BJ (cell line): ENCODE results near the gene NRP2. TPM values are rescaled to one million over a fixed set of nuclear protein-coding genes. Genes with fewer than 3 reads are reported as not detected.

Experiments
- CTCF ChIA-PET: fragments of 350-600 bp; formaldehyde crosslinking; extraction: SDS; loops from one replicate; lab custom pipeline; 2021; ENCODE audit warnings: antibody characterized with exemption, inconsistent platforms; lab: Yijun Ruan, JAX
- POLR2A ChIA-PET: fragments of 300-600 bp; sonication (Branson Sonifier 250); formaldehyde crosslinking; extraction: SDS; loops from one replicate; lab custom pipeline; 2021; ENCODE audit warnings: antibody characterized with exemption; lab: Charles Lee
- DNase-seq: peaks from one replicate; pipeline ENCODE4 v3.0.0-alpha.2; 2011; ENCODE audit warnings: low read depth
- H3K27me3 ChIP-seq: 2 replicates; pipeline ENCODE4 v1.6.0; 2011; ENCODE audit warnings: low read length; ENCODE audit not compliant: control insufficient read depth, insufficient read depth
- H3K36me3 ChIP-seq: 2 replicates; pipeline ENCODE4 v1.5.1; 2011; ENCODE audit warnings: low read length; ENCODE audit not compliant: control insufficient read depth, insufficient read depth
- H3K4me3 ChIP-seq: 2 replicates; pipeline ENCODE4 v1.5.1; 2011; ENCODE audit warnings: low read depth, mild to moderate bottlenecking, control low read depth, low read length
- CTCF ChIP-seq: IDR thresholded peaks from 2 replicates; pipeline ENCODE4 v1.5.1; 2011; ENCODE audit warnings: low read depth, mild to moderate bottlenecking, control low read depth, inconsistent platforms, low read length, moderate library complexity; ENCODE audit not compliant: insufficient read depth
- polyA plus RNA-seq: library from polyadenylated mRNA; depleted of rRNA; stranded (reverse); fragments of >200 nt; gene quantifications from 2 replicates; pipeline ENCODE4 v1.2.3, GENCODE V29; 2011

NRP2 gene
- polyA plus RNA-seq, 1 experiment, result 19.7 TPM

GRCh38 chr2:205815673-205816072, 133.4 kb downstream of the NRP2 start:
- ChIA-PET CTCF (interaction anchor here (1.0 kb wide), 1 partner anchor 8 kb away, joined by 3 read pairs; no protein-coding TSS in a partner anchor), POLR2A (no interaction called here)
- Histone ChIP-seq H3K27me3 (0 out of 2 replicates have a peak, but pooled peaks cover 2% of the 10 kb centered on the region), H3K36me3 (no peaks in the 10 kb centered on the region), H3K4me3 (no peak overlapping the region)
- TF ChIP-seq CTCF, result no peak
- no peak for DNase-seq

GRCh38 chr2:205816268-205816667, 134.0 kb downstream of the NRP2 start:
- no peak for DNase-seq
- no peaks in the 10 kb centered on the region for H3K36me3 ChIP-seq
- no peak for TF ChIP-seq CTCF
- ChIA-PET CTCF (interaction anchor here (0.8 to 1.0 kb wide), 2 partner anchors 8 to 42 kb away, joined by 3 read pairs; no protein-coding TSS in a partner anchor), POLR2A (no interaction called here)
- no peak overlapping the region for H3K4me3 ChIP-seq
- H3K27me3 ChIP-seq, result 0 out of 2 replicates have a peak, but pooled peaks cover 2% of the 10 kb centered on the region

GRCh38 chr2:205822579-205822978, 140.3 kb downstream of the NRP2 start:
- ChIA-PET CTCF (interaction anchor here (1.0 to 1.5 kb wide), 2 partner anchors 9 to 24 kb away, joined by 3 to 4 read pairs; no protein-coding TSS in a partner anchor), POLR2A (no interaction called here)
- DNase-seq, result no peak
- H3K36me3 ChIP-seq, result no peaks in the 10 kb centered on the region
- H3K27me3 ChIP-seq, result no peaks in the 10 kb centered on the region
- H3K4me3 ChIP-seq, result no peak overlapping the region
- TF ChIP-seq CTCF, result no peak

- no peak overlapping the region for H3K4me3 ChIP-seq
- no peak for TF ChIP-seq CTCF
- H3K36me3 ChIP-seq, result no peaks in the 10 kb centered on the region
- ChIA-PET CTCF (interaction anchor here (1.2 kb wide), 1 partner anchor 14 kb away, joined by 3 read pairs; no protein-coding TSS in a partner anchor), POLR2A (no interaction called here)
- no peaks in the 10 kb centered on the region for H3K27me3 ChIP-seq
- DNase-seq, result no peak
These were observed 145.6 kb downstream of the NRP2 start for GRCh38 chr2:205827809-205828365.

GRCh38 chr2:205833864-205834263, 151.6 kb downstream of the NRP2 start:
- peaks cover 1% of the 10 kb centered on the region; the same call in 1 of the 2 replicates for H3K27me3 ChIP-seq
- DNase-seq, result no peak
- ChIA-PET POLR2A (no interaction called here), CTCF (no interaction called here)
- H3K4me3 ChIP-seq, result no peak overlapping the region
- H3K36me3 ChIP-seq, result no peaks in the 10 kb centered on the region
- TF ChIP-seq CTCF, result no peak
